ENCODE results near the gene DCST2.

DCST2 gene

DNA sequence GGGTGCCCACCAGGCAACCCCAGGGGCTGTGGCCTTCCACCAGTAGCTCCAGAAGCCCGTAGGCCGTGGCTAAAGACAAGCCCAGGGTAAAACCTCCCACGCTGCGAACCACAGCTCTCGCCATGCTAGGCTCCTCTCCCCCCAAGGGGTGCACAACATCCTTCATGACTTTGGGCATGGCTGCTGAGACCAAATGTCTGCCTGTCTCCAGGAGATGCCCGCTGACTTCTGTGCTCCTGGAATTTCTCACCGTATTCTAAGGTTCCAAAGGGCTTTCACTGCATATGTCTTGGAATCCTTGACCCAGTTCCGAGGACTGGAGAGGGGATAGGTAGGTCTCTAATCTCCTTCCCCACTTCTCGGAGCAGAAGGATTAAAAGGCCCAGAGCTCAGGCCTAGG lies at the start of gene DCST2, which contains the start of gene DCST1:
DCST2 (minus strand) TSS at position 258 of the 400 bp plus-strand sequence; CDS start at position 178, 80 bp downstream.
DCST1 (plus strand) TSS at position 301 of the 400 bp plus-strand sequence. CDS start 213 bp downstream, outside the sequence.
- no peak for DNase-seq (ENCODE audit: low read depth in 2 of 2)

DNA sequence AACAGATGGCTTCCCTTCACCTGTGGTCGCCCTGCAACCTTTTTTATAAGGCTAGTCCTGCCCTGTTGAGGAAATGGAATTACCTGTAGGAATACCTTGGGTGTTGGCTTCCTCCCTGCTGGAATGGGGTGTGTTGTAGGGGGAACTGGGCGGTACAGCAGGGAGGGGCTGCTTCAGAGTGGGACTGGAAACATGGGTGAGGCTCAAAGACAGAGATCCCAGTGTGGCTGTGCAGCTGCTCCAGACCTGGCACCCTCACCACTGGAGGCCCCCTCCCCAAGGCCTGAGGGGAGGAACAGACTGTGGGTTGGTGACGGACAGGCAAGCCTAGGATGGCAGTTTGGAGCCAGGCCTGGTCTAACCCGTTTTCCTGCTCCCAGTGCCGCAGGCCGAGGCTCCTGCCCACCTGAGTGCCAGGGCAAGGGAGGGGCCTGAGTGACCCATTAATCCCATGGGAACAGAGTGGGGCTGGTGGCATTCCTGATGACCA lies 49.5 kb upstream of the DCST2 start:
- DNase-seq (ENCODE audit: low read depth in 2 of 2) = no peak

- DNase-seq (ENCODE audit: low read depth in 2 of 2) = peak in 1 of 2 donors; percentile 26
Measured at GRCh38 chr1:155082301-155083051, 48.9 kb upstream of the DCST2 start.

DNA sequence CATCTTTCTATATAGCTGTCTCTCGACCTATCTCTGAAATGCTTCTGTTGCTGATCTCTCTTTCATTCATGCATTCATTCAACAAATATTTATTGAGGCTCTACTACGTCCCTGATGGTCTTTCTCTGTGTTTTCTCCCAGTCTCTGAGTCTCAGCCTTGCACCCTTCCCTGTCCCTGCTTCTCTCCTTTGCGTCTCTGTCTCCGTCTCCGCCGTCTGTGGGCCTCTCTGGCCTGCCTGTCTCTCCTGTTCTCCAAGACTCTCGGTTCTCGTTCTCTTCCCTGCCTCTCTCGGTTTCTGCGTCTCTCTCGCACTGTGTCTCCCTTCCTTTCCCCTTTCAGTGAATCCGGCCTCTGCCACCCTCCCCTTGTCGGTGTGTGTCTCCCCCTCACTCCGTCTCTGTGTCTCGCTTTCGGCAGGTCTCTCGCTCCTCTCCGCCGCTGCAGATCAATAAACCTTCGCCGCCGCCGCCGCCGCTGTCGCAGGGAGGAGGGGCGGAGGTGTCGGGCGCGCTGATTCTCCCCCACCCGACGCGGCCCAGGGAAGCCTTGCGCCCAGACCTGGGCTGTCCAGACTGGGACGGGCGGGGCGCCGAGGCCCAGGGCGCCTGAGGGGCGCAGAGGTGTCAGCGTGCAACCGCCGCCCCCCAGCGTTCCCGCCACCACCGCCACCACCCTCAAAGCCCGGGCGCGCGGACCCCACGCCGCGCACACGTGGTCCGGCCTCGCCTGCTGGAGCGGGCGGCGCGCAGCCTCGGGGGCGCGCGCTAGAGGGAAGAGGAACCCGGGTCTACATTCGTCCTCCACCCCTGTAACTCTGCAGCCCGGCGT lies 48.1 kb upstream of the DCST2 start:
- DNase-seq (ENCODE audit: low read depth in 2 of 2) = no peak

DNA sequence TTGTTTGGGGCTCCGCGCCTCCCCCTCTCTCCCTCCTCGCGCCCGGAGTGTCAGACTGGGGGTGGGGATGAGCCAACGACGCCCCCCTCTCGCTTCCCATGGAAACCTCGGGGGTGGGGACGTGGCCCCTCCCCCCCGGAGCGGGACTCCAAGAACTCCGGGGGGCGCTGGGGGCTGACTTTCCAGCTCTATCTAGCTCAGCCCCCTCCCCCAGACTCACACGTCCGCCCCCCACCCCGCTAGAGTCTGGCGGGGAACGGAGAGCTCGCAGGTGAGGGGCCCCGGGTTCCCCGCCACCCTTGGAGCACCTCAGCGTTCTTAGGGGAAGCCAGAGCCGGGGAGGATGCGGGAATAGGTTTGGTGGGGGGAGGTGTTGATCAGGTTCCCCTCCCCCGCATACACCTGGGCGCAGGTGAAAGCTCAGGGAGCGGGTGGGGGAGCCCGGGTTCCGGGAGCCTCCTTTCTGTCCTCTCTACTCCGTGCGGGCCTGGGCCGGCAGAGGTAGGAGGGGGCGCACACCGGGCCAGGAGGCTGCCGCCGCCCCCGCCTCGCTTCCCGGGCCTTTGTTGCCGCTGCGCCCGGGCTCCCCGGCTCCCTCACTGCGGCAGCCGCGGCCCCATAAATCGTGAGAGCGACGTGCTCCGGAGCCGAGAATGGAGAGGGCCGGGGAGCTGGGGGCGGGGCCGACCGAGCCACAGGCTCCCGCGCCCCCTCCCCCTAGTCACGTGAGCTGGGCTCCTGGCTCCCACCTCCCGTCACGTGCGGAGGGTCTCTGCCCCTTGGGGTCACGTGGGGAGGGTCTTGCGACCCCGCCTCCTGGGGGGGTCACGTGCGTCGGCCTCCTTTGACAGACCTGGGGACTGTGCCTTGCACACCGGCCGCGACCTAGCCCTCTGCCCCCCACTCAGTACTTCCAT lies 47.0 kb upstream of the DCST2 start:
- peak in 1 of 2 donors; percentile 28 for DNase-seq (ENCODE audit: low read depth in 2 of 2)

GRCh38 chr1:155079487-155080311 lies 46.1 kb upstream of the DCST2 start:
- DNase-seq (ENCODE audit: low read depth in 2 of 2) = no peak

GRCh38 chr1:155079210-155079486 lies 45.6 kb upstream of the DCST2 start:
- DNase-seq (ENCODE audit: low read depth in 2 of 2) = no peak

GRCh38 chr1:155078469-155079209 lies 45.1 kb upstream of the DCST2 start, which contains the start of gene EFNA3:
EFNA3 (plus strand) TSS chr1:155078837; CDS start chr1:155078942, 105 bp downstream.
- peak in 1 of 2 donors; percentile 65 for DNase-seq (ENCODE audit: low read depth in 2 of 2)

DNA sequence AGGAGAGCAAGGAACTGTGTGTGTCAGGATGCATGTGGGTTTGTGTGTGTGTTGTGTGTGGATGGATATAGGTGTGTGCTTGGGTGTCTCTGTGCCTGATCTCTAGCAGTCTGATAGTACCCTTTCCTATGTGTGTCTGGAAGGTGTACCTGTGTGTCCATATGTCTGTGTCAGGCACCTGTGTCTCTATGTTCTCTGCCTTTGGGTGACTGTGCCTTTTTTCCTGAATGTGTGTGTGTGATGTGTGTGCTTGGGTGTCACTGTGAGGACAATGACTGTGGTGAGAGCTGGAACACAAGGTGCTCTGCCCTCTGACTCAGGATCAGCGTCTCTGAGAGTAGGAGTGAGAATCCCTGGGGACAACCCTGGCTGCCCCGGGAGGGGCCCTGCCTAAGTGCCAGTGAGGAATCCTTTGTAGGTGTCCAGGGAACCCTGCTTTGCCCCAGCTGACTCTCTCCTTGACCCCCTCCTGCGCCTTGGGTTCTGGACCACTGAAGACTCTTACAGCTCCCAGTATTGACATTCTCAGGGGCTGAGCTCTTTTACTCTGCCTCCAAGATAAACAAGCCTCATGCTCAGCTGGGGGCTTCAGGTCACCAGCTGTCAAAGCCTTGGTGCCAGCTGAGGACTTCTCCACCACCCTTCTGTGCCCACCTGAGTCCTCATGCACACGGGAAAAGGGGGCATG lies 44.3 kb upstream of the DCST2 start:
- no peak for DNase-seq (ENCODE audit: low read depth in 2 of 2)

DNA sequence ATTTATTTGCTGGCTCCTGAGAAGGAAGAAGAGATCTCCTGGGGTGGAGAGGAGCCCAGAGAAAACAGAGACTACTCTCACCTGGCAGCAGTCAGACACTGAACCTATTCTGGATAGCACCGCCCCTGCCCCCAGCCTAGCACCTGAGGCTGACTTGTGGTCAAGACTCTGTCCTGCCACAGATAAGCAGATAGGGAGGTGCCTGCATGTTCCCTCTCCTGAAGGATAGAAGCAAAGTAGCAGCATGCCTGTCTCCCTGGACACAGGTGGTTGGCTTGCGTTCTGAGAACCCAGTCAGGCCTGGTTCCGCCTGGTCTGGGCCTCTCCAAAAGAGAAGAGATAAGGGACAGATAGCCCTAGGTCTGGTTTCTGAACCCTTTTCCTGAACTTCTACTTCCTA lies 43.8 kb upstream of the DCST2 start:
- no peak for DNase-seq (ENCODE audit: low read depth in 2 of 2)

DNA sequence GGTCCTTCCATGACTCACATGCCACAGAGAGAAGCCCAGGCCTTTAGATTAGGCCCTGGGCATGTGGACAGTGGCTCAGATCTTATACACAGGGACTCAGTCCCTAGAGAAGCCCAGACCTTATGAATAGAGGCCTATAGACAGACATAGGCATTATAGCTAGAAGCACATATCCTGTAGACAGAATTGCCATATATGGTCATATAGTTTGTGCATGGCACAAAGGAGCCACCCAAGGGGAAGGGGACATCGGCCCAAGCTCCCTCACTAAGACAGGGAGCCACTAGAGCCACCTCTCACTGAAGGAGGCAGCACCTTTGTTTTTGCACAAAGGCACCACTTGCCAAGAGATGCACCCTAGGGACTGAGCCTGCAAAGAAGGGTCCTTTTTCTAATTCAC lies 42.8 kb upstream of the DCST2 start:
- no peak for DNase-seq (ENCODE audit: low read depth in 2 of 2)

DNA sequence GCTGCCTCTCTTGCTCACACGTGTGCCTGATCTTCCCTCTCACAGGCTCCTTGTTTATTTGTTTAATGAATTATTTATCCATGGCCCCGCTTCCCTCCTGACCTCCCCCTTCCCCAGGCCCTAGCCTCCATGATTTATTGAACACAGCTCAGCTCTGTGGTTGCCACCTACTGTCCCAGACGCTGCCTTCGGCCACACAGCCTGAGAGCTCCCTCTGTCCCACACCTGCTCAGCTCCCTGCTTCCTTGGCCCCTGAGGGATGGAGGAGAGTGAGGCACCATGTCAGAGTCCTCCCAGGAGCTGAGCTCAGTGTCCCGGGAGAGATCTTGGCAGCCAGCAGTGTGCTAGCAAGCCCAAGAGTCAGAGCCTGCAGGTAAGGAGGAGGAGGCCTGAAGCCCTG lies 42.0 kb upstream of the DCST2 start:
- no peak for DNase-seq (ENCODE audit: low read depth in 2 of 2)

- DNase-seq (ENCODE audit: low read depth in 2 of 2) = no peak
Measured at GRCh38 chr1:155073377-155074242, 40.0 kb upstream of the DCST2 start.

DNA sequence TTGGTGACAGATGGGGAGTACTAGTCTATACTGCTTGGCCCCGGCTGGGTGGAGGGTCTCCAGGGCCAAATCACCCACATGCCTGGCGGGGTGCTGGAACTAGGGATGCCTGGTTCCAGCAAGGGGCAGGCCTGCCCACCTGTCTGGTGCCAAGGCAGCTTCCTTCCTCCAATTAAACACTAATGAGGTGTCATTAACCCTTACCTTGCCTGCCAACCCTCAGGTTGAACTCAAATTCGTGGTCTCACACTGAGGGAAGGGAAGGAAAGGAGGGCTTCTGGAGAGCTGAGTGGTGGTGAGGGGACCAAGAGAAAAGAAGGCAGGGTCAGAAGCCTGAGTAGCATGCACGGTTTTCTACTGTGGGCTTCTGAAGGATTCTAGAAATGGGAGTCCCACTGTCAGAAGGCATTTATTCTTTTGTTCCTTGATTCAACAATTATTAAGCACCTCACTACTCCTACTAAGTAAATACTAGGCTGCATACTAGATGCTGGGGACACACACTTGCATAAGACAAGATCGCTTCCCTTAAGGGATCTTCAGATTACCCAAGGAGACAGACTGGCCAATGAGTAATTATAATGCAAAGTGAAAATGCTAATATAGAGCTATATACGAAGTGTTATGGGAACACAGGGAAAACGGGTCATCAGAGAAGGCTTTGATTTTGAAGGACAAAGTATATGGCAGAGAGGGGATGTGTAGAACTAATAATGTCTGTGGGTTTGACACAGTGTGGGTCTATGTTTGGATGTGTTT lies 39.1 kb upstream of the DCST2 start:
- DNase-seq (ENCODE audit: low read depth in 2 of 2) = no peak

GRCh38 chr1:155071701-155072100 lies 38.1 kb upstream of the DCST2 start:
- DNase-seq (ENCODE audit: low read depth in 2 of 2) = no peak

DNA sequence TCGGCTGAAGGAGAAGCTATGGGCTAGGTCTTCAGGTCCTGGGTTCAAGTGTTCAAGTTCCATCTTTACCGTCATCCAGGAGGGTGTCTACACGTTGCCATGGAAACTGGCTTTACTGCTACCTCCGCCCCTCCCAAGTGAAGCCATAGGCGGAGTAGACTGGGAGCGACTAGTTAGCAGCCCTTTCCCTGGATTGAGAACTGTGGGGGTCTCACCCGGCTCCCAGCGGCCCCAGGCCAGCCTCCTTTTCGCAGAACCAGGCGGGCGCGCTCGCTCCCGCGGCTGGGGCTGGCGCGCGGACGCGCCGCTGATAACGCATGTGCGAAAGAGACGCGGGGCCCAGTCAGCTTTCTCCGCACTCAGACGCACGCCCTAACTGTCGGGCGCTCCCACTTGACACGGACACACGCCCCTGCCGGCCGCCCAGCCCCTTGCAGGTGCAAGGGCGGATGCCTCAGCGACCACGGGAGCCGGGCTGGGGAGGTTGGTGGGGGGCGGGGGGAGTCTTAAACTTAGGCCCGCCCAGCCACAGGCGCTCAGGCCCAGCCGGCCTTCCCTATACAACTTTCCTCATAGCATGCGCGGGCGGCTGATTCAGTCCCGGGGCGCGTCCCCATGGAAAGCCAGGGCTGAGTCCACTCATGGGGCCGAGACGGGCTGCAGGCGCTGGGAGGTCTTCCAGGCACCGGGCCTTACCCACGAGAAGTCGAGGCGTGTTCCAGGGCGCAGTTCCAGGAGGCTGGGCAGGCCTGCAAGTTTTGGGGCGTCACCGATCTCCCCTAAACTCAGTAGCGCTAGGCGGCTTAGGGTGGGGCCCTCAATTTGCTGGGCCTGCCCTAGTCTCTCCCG lies 37.4 kb upstream of the DCST2 start:
- peak; percentile 60 to 72 for DNase-seq (ENCODE audit: low read depth in 2 of 2)

- no peak for DNase-seq (ENCODE audit: low read depth in 2 of 2)
Measured at GRCh38 chr1:155070158-155070621, 36.6 kb upstream of the DCST2 start.

All from activated CD4-positive, alpha-beta T cell treated with anti-CD3 and anti-CD28 coated beads for 24 hours (primary cell).